GM12878 (cell line): ENCODE measurements around the gene TMEM151A. TPM values are rescaled to one million over a fixed set of nuclear protein-coding genes. Genes with fewer than 3 reads are reported as not detected.

ENCODE experiments used
- BCLAF1 ChIP-seq: fragments of 450-650 bp; IDR thresholded peaks from 2 replicates; pipeline ENCODE4 v1.6.1; 2017; ENCODE audit warnings: antibody characterized with exemption, mild to moderate bottlenecking, moderate library complexity
- CHD1 ChIP-seq: IDR thresholded peaks from 2 replicates; pipeline ENCODE4 v1.6.1; 2012; ENCODE audit warnings: low read depth, low read length, improper control_type of control experiment
- EP300 ChIP-seq, 2 experiments: fragments of 150-350 bp in 1 of 2; IDR thresholded peaks; 2 replicates each; pipeline ENCODE4 v1.6.1; 2011 to 2012; ENCODE audit warnings: low read depth in 2 of 2, low read length in 2 of 2, borderline replicate concordance in 1 of 2, improper control_type of control experiment in 1 of 2, inconsistent platforms in 1 of 2; ENCODE audit not compliant: control insufficient read depth in 1 of 2
- ESRRA ChIP-seq: IDR thresholded peaks from 2 replicates; pipeline ENCODE4 v1.6.1; 2012; ENCODE audit warnings: mild to moderate bottlenecking, low read length, improper control_type of control experiment
- ETV6 ChIP-seq, 2 experiments: fragments of 450-650 bp in 1 of 2; IDR thresholded peaks in 1 of 2; conservative IDR thresholded peaks in 1 of 2; 2 replicates each; pipeline ENCODE4 v1.6.1; 2014; ENCODE audit warnings: antibody characterized with exemption in 1 of 2, borderline replicate concordance in 1 of 2, low read depth in 1 of 2, mild to moderate bottlenecking in 1 of 2, moderate library complexity in 1 of 2
- EZH2 ChIP-seq: IDR thresholded peaks from 2 replicates; pipeline ENCODE4 v1.6.1; 2012; ENCODE audit warnings: low read depth, mild to moderate bottlenecking, control low read depth, inconsistent platforms, low read length, borderline replicate concordance; ENCODE audit not compliant: control insufficient read depth
- IRF3 ChIP-seq: fragments of 450-650 bp; IDR thresholded peaks from 2 replicates; pipeline ENCODE4 v1.6.1; 2014; ENCODE audit warnings: mild to moderate bottlenecking
- IRF4 ChIP-seq: IDR thresholded peaks from 2 replicates; pipeline ENCODE4 v1.6.1; 2011; ENCODE audit warnings: low read depth, low read length
- KLF5 ChIP-seq: fragments of 450-650 bp; IDR thresholded peaks from 2 replicates; pipeline ENCODE4 v1.6.1; 2014; ENCODE audit warnings: mild to moderate bottlenecking; ENCODE audit not compliant: partially characterized antibody
- PKNOX1 ChIP-seq: fragments of 450-650 bp; IDR thresholded peaks from 2 replicates; pipeline ENCODE4 v1.6.1; 2016; ENCODE audit warnings: mild to moderate bottlenecking
- SMAD1 ChIP-seq: fragments of 450-650 bp; IDR thresholded peaks from 2 replicates; pipeline ENCODE4 v1.6.1; 2018; ENCODE audit warnings: mild to moderate bottlenecking, low read depth; ENCODE audit not compliant: partially characterized antibody
- STAT1 ChIP-seq: fragments of 450-650 bp; conservative IDR thresholded peaks from 2 replicates; pipeline ENCODE4 v1.6.1; 2014; ENCODE audit warnings: antibody characterized with exemption, mild to moderate bottlenecking
- YBX1 ChIP-seq: fragments of 450-650 bp; IDR thresholded peaks from 2 replicates; pipeline ENCODE4 v1.6.1; 2016; ENCODE audit warnings: antibody characterized with exemption
- ZNF24 ChIP-seq: fragments of 450-650 bp; IDR thresholded peaks from 2 replicates; pipeline ENCODE4 v1.6.1; 2017; ENCODE audit warnings: antibody characterized with exemption, mild to moderate bottlenecking
- ZSCAN29 ChIP-seq: fragments of 450-650 bp; IDR thresholded peaks from 2 replicates; pipeline ENCODE4 v1.6.1; 2017; ENCODE audit warnings: mild to moderate bottlenecking, moderate library complexity
- polyA plus RNA-seq, 11 experiments: library from polyadenylated mRNA; depleted of rRNA in 4 of 11; unstranded in 6 of 11; stranded (reverse) in 5 of 11; fragments of >200 nt; fragmentation: Nextera tagmentation in 4 of 11; fragmentation: Illumina TruSeq in 1 of 11; extraction: Ambion mirVana in 4 of 11; extraction: Trizol in 1 of 11; gene quantifications; 1 replicate in 1 of 11; 2 replicates in 10 of 11; pipeline versions ENCODE4 v1.2.1 to v1.2.3, GENCODE V29; 2011 to 2016; ENCODE audit warnings: inconsistent platforms in 2 of 11, missing spikeins in 2 of 11, low read depth in 1 of 11
- total RNA-seq, 4 experiments: library from RNA; depleted of rRNA in 3 of 4; stranded (reverse); fragments of >200 nt in 3 of 4; fragmentation: Illumina TruSeq in 1 of 4; extraction: Trizol in 1 of 4; gene quantifications; 2 replicates each; pipeline versions ENCODE4 v1.2.1 to v1.2.3, GENCODE V29; 2013 to 2021
- TF ChIP-seq, protein P1 (sequence below): fragments of 450-650 bp; IDR thresholded peaks from 2 replicates; pipeline ENCODE4 v1.6.1; 2018; ENCODE audit warnings: mild to moderate bottlenecking, low read depth, moderate library complexity; ENCODE audit not compliant: partially characterized antibody

TMEM151A gene
- total and polyA plus RNA-seq, 10 of the 15 experiments (the other 5 are each of a cell fraction or from before 2014, with no cell fraction given): not detected

DNA sequence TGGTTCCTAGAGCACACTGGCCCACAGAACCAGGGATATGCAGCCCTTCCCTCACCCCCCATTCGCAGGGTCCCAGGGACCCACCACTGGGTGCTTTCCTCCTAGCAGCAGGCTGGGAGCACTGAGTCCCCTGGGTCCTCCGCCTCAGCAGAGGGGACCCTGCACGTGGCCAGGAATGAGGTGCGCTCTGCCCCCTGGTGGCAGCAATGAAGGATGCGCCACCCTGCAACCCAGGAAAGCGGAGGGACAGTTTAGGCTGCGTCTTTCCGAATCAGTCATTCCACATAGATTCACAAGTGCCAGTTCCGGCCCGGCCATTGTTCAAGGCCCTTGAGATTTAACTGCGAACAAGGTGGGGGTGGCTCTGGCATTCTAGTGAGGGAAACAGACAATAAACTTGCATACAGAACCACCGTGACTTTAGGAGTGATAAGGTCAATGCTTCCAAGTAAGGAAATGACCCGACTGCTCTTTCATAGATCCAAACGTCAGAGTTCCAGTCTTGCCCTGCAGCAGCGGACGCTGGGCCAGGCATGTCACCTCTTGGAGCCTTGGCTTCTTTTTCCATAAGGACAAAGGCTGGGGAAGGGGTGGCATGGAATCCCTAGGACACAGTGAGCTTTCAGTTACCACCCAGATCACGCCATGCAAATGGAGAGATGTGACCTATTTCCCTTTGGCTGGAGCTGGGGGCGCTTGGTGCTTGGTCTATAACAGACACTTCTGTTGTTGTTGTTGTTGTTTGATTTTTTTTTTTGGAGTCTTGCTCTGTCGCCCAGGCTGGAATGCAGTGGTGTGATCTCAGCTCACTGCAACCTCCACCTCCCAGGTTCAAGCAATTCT, 36.8 kb downstream of the TMEM151A start (continued):
- TF ChIP-seq ESRRA: no peak
- TF ChIP-seq EP300 (IDR thresholded peaks at IDR 0.05; ENCODE audit: borderline replicate concordance in 1 of 2, control insufficient read depth in 1 of 2, low read depth in 2 of 2, low read length in 2 of 2): no peak
- TF ChIP-seq, protein P1, sequence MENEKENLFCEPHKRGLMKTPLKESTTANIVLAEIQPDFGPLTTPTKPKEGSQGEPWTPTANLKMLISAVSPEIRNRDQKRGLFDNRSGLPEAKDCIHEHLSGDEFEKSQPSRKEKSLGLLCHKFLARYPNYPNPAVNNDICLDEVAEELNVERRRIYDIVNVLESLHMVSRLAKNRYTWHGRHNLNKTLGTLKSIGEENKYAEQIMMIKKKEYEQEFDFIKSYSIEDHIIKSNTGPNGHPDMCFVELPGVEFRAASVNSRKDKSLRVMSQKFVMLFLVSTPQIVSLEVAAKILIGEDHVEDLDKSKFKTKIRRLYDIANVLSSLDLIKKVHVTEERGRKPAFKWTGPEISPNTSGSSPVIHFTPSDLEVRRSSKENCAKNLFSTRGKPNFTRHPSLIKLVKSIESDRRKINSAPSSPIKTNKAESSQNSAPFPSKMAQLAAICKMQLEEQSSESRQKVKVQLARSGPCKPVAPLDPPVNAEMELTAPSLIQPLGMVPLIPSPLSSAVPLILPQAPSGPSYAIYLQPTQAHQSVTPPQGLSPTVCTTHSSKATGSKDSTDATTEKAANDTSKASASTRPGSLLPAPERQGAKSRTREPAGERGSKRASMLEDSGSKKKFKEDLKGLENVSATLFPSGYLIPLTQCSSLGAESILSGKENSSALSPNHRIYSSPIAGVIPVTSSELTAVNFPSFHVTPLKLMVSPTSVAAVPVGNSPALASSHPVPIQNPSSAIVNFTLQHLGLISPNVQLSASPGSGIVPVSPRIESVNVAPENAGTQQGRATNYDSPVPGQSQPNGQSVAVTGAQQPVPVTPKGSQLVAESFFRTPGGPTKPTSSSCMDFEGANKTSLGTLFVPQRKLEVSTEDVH: no peak
- no peak for TF ChIP-seq CHD1
- TF ChIP-seq KLF5: no peak
- TF ChIP-seq IRF3: no peak
- TF ChIP-seq YBX1: no peak
- TF ChIP-seq ZSCAN29: no peak
- peak; percentile 87 for TF ChIP-seq ZNF24
- TF ChIP-seq IRF4: 0 out of 2 replicates have a peak, but pooled peaks have one; percentile 26
- no peak for TF ChIP-seq BCLAF1
- TF ChIP-seq SMAD1: no peak
- TF ChIP-seq ETV6 (conservative IDR thresholded peaks at IDR 0.05 in 1 of 2, IDR thresholded peaks at IDR 0.05 in 1 of 2; ENCODE audit: borderline replicate concordance in 1 of 2, low read depth in 1 of 2): no peak
- TF ChIP-seq STAT1: no peak
- no peak for TF ChIP-seq EZH2
- 0 out of 2 replicates have a peak, but pooled peaks have one; percentile 10 for TF ChIP-seq PKNOX1
